ENCODE results near the gene METTL6.
"Not testable (repeated sequence)": the region's sequence is repeated elsewhere in the genome, so short reads cannot be mapped to it uniquely, and the experiment has no call there.

Gene METTL6

DNA sequence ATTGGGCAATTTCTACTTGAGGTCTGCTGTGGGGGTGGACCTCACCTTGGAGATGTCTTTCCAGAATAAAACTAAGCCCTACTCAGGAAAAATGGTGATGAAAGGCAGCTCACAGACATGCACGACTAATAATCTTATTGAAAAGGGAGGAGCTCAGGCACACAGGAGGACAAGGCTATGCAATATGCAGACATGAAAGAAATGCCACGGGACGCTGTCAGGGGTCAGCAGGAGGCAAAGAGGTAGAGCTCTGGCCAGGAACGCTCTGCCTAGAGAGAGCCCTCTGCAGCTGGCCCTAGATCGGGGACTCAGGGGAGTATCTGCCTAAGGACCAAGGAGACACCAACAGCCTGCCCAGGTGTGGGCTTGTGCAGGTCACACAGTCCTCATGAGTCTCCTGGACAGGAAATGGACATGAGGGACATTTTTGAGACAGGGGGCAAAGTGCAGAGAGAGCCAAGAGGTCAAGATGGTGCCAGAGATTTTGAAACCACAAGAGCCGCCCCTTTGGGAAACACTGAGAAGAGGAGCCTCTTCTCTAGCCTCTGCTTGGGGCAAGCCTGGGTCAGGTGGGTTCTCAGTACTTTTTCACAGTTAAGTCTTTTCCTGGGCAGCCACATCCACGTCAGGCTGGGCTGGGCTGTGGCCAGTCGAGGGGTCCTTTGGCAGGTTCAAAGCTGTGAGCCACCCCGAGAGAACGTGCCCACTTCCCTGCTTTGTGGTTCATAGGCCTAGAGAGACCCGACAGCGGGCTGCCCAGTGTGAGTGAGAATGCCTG lies 23.3 kb upstream of the METTL6 start:
- DNase-seq (ENCODE audit: low read depth) = no peak

DNA sequence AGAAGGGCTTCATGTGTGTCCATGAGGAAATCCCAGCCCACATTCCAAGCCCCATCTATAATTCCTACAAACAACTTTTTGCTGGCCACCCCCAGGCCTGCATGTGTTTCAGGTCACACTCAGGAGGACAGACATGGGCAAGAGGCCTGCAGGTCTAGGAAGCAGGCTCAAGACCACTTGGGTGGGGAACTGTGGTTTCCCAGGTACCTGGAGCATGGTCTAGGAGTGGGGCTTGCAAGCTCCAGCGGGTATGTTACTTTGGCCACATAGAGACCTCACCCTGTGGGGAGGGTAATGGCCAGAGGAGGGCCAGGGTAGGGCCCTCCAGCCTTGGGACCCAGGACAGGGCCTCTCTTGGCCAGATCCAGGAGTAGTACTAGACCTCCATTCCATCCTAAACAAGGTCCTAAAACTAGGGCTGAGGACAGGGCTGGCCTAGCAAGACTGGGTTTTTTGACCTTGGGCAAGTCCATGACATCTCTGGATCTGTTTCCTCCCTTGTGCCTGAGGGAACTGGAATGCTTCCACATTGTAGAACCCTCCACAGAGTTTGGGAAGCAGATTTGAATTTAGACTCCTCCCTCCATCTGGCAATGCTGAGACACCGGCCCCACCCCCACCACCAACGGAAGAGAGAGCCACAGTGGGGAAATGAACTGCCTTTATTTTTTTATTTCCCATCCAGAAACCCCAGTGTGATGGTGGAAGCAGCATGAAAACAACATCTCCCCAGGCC lies 22.3 kb upstream of the METTL6 start:
- DNase-seq (ENCODE audit: low read depth) = no peak

DNA sequence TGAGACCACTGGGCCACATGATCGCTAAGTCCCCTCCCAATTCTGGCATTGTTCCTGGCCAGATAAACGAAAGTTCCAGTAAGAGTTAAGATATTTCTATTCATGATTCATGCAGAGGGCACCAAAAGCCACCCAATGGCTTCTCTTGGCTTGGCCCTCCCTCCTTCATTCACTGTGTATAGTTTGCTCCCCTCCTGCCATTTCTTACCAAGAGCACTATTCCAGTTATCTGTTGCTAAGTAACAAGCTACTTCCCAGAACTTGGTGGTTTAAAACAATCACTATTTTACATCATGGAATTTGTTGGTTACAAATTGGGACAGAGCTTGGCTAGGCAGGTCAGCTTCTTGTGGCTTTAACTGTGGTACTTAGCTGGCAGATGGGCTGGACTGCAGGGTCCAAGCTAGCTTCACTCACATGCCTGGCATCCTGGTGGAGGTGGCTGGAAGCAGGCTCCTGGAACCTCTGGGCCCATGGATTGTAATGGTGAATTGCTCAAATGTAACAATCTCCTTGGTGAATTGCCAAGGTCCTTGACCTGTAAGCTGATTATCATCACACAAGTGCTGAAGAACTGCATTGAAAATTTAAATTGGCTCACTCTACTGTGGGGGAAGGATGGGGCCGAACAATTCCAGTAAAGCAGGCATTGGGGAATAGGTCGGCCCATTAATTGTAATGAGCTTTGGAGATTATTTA lies 16.6 kb upstream of the METTL6 start:
- peak; percentile 37 for DNase-seq (ENCODE audit: low read depth)

DNA sequence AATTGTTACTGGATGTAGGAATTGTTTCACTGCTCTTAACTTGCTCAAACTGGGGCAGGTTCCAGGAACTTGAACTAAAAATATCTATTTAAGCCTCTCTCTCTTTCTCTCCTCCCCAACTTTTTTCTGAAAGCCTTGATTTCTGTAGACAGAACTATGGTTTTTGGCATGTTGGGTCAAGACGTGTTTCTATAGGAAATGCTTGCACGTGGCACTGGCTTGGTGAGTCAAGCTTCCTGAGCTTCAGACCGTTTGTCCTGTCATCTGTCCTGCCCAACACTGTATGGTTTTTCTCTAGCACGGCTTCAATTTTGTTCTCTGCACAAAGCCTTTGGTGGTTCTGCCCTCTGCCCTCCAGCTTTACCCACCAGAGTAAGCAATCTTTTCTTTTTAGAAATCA lies 13.5 kb upstream of the METTL6 start:
- no peak for DNase-seq (ENCODE audit: low read depth)

DNA sequence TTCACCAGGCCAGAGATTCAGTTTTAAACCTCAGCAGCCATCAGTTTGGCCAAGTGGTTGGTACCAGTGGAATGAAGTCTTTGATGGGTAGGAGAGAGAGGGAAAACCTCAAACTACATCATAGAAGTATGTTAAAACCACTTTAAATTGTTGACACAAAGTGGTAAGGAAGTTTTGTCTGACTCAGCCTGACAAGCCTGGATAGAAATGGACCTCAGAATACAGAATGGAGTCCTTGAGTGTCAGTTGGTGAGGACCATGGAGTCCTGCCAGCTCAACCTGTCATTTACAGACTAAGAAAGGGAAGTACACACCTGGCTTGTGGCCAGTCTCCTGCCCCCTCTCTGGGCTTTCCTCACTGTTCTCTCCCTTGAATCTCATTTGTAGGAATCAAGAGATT lies 12.1 kb upstream of the METTL6 start:
- peak; percentile 16 for DNase-seq (ENCODE audit: low read depth)

DNA sequence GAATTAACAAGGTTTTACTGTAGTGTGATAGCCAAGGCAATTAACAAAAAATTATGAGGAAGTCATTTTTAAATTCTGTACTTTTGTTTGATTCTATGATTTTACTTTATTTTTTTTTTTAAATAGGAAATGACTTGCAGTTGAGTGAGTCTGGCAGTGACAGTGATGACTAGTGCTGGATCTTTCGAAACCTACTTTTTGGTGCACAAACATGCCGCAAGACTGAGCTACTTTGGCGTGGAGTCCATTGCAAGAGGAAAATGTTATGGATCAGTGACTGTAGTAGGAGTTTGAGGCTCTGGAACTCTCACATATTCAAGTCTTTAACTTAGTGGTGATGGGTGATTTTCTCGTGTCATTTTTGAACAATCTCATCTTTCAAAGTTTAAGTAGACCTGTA lies 11.6 kb upstream of the METTL6 start:
- DNase-seq (ENCODE audit: low read depth) = peak; percentile 38

DNA sequence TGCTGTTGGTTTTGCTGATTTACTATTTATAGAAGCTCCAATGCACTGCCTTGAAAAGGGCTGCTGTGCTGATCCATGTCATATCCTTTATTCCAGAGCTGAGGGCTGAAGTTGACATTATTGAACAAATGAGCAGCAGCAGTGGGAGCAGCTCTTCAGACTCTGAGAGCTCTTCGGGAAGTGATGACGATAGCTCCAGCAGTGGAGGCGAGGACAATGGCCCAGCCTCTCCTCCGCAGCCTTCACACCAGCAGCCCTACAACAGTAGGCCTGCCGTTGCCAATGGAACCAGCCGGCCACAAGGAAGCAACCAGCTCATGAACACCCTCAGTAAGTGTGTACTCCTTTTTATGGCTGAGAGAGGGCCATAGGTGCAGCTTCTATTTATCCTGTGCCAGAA lies 8.9 kb upstream of the METTL6 start:
- no peak for DNase-seq (ENCODE audit: low read depth)

DNA sequence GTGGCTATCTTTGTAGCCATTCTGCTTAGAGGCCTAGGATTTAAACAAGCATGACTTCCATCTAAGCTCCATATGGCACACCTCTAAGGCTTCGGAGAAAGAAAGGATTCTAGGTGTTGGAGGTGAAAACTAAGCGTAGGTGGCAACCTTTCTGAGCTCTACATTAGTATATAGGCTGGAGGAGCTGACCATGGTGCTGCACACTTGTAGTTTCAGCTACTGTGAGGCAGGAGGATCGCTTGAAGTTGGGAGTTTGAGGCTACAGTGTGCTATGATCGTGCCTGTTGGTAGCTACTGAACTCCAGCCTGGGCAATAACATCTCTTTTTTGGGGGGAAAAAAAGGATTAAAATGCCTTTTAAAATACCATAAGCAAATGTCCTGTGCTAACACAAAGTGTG lies 7.4 kb upstream of the METTL6 start:
- no peak for DNase-seq (ENCODE audit: low read depth)

DNA sequence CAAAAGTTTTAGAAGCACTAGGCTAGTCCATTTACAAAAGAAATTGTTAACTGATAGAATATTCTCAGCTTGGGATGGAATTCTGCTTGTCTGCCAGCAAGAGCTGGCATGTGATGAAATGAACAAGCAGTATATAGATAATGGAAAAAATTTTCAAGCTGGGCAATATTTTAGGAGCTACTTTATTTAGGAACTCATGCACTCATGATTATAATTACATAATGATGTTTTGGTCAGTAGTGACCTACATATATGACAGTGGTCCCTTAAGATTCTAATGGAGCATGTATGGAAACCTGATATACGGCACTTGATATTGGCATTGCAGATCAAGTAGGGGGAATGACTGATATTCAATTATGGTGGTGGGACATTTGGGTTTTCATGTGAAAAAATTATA lies 6.2 kb upstream of the METTL6 start:
- no peak for DNase-seq (ENCODE audit: low read depth)

DNA sequence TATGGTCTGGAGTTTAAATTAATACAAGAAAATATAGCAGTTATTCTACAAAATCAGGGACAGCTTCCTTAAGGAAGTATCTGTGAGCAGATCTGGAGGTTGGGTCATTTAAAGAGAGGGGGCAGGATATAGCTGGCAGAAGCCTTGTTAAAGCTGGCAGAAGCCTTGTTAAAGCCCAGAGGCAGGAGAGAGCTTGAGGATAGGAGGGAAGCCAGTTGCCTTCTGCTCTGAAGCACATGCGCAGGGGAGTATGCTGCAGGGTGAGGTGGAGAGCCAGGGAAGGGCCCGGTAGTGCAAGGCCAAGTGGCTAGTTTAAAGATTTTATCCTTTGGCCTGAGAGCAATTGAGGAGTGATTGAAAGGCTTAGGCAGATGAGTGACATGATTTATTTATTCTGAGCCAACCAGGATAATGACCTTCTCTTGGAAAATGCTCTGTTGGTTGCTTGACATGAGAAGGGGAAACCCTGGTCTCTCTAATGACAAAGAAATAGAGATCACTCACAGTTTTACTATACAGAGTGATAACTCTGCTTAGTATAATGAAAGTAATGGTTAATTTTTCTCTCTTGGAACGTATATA lies 4.0 kb upstream of the METTL6 start:
- DNase-seq (ENCODE audit: low read depth) = no peak

DNA sequence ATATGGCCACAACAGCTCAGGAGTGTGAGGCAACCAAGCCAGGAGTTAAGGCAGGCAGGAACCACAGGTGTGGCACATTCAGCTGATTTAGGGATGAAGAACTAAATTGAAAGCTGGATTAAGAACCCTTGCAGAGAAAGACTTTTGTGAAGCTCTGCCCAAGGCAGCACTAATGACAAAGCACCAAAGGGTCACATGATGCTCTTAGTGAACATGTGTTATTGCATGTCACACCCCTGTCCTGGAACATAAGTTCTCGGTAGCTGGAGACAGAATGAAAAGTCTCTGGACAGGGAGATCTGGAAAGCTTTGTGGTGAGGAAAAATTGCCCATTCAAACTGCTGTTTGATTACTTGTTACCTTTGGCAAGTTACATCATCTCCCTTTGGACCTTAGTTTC lies 3.3 kb upstream of the METTL6 start:
- no peak for DNase-seq (ENCODE audit: low read depth)

DNA sequence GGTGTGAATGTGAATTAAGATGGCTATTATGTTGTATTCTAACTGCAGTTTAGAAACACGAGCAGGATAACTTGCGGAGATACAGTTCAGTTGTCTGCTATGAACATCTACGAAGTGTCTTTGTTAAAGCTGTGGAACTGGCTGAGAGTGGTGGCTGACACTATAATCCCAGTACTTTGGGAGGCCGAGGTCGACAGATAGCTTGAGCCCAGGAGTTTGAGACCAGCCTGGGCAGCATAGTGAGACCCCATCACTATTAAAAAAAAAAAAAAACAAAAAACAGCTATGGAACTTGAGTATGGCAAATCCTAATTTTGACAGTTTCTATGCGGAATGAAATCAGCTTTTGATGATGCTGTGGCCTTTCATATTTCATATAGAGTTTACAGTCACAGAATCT lies 1.7 kb upstream of the METTL6 start:
- no peak for DNase-seq (ENCODE audit: low read depth)

DNA sequence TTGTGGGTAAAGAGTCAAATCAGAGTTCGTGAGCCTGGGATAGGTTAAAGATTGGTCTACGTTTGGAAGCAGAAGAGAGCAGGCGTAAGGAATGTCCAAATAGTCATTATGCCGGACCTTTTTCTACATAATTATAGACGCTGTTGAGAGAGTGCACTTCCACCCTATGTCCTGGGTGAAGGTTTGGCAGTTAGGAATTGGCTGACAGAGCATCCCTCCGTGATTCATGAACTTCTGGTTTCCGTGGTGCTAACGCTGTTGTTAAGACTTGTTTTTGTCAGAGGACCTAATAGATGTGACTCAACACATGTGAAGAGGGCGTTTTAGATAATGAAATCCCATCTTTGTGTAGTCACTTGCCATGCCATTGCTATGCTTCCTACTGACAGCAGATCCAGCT lies 1.2 kb upstream of the METTL6 start:
- peak; percentile 77 for DNase-seq (ENCODE audit: low read depth)

DNA sequence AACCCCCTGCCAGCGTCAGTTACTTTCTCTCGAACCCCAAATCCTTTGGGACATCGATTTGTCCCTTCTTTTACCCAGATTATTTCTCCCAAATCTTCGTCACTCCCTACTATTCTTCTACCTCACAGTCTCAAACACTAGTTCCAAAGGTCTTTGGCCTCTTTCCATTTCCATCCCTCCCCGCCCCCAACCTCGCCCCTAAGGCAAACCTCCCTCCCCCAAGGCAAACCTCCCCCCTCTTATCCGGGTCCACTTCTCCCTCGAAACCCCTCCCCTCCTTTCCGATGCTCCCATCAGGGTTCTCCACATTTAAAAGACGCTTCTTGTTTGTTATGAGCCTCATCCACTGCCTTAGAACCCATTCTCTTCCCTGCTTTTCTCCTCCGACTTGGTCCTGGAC lies 637 bp upstream of the METTL6 start:
- no peak for DNase-seq (ENCODE audit: low read depth)

DNA sequence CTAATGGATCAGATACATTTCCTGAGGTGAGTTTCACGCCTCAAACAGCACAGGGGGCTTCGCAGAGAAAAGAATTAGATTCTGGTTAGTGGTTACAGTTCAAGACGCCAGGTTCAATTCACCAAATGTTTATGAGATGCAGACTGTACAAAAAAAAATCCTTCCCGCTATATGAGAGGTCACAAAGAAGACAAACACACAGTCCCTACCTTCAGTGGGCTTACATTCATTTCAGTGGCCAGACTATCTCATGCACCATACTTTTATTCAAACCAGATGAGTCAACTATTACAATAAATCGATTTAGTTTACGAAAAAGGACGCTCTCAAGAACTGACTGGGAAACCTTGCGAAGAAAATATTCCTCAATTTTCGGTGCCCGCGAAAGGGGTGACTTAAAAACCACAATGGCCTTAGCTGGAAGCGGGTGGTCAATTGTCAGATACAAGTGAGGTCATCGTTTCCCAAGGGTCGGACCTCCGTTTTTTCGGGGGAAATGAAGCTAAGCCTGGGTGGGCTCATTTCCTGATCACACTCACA lies 695 bp downstream of the METTL6 start:
- DNase-seq (ENCODE audit: low read depth) = no peak

DNA sequence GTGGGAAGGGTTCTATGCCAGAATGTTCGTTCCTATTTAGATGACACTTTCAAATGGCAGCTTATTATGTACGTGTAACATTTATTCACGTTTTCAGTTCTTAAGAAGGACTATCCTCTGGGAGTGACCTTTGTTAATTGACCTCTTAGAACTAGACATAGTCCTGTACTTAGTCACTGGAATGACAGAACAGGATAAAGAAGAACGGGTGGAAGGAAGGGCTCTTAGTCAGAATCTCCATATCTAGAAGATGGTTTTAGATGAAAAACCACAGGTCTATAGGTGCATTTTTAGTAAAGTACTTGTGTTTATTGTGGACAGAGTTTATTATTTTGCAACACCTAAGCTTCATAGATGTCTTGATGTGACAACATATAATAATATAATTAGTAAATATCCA lies 6.5 kb downstream of the METTL6 start:
- DNase-seq (ENCODE audit: low read depth) = peak; percentile 63

DNA sequence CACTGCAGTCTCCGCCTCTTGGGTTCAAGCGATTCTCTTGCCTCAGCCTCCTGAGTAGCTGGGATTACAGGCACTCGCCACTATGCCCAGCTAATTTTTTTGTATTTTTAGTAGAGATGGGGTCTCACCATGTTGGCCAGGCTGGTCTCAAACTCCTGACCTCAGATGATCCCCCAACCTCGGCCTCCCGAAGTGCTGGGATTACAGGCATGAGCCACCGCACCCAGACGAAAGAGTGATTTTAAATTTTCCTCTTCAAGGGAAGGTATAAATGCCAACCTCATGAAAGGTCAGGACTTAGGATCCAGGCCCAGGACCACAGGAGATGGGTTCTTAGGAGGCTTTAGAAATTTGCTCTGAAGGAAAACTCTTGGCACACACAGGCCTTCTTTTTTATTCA lies 16.4 kb downstream of the METTL6 start:
- DNase-seq (ENCODE audit: low read depth) = not testable (repeated sequence)

DNA sequence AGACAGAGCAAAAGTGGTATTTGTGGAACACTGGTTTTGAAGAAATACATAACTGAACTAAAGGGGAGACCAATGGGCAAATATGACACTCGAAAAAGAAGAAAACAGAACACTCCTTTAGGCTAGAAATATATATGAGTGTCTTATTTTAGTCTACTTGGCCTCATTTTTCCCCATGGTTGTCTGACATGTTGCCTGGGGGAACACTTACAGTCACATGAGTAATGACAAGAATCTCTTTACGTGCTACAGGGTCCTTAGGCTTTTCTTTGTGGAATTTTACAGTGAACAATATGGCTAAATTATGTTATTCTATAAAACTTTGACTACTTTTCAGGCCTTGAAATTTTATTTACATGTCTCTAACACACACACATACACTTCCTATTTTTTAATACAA lies 17.6 kb downstream of the METTL6 start:
- no peak for DNase-seq (ENCODE audit: low read depth)

DNA sequence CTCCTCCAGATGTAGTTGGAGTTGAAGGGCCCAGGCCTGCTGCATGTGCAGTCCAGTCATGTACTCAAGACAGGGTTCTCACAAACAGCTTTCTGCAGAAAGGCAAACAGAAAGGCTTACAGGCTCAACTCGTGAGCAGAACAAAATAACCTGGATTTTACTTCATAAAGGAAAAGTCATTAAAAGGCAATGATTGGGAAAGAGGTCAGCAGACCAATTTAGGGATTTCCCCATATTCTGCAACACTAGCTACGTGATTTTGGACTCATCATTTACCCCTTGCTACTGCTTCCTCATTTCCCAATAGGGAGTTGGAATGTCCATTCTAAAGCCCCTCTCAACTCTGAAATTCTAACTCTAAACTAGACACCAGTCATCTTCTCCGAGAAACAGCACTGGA lies 18.1 kb downstream of the METTL6 start:
- DNase-seq (ENCODE audit: low read depth) = peak; percentile 28

DNA sequence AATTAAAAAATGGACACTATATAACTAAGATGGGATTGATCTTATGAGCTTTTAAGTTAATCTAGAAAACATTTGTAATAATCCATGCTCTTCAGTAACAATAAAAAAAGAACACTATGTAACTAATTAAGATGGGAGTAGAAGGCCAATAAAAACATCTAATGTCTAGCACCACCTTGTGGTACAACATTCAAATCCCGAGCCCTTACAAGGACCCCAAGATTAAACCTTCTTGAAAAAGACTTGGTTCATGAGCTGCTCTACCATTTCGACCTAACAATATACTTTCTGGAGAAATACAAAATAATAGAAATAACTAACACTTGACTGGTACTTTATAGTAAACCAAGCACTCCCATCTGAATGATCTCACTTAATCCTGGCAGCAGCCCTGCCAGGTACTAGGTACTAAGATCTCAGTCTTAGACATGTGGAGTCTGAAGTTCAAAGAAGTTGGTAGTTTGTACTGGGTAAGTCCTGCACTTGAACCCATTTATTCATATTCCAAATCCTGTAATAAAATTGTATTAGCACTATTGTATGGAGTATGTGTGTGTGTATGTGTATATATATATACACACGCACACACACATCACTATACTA lies 21.8 kb downstream of the METTL6 start:
- peak; percentile 67 for DNase-seq (ENCODE audit: low read depth)

DNA sequence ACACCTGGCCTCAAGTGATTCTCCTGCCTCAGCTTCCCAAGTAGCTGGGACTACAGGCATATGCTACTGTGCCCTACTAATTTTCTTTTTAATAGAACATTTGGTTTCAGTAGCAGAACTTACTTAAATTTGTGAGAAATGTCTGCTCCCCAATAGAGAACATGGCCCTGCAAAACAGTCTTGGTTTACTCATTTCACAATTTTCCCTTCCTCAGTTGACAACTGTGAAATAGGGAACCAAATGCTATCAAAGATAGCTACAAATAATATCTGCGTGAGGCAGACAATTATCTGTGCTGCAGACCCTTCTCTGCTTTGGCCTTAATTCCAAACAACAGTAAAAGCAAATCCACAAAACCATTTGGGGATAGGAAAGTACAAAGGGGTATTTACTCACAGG lies 22.6 kb downstream of the METTL6 start:
- no peak for DNase-seq (ENCODE audit: low read depth)

DNA sequence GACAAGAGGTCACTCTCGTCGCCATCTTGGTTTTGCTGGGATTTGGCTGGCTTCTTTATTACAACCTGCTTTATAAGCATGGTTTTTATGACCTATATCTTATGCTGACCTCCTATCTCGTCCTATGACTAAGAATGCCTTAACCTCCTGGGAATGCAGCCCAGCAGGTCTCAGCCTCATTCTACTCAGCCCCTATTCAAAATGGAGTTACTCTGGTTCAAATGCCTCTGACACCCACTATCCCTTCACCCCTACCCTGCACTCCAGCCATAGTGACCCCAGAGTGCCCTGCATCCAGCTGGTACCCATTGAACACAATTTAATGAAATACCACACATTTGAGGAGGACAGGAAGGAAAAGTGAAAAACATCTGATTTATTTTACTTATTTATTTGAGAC lies 23.4 kb downstream of the METTL6 start:
- DNase-seq (ENCODE audit: low read depth) = no peak
